Measurements from ENCODE around the gene MAPT.

MAPT gene

GRCh38 chr17:45863857-45864654, 30.3 kb upstream of the MAPT start:
- no peak for DNase-seq

- no peak for DNase-seq
These were observed 27.2 kb upstream of the MAPT start for GRCh38 chr17:45867171-45867570.

- no peak for DNase-seq
These were observed 26.7 kb upstream of the MAPT start for GRCh38 chr17:45867702-45868101.

- DNase-seq, result no peak
These were observed 26.1 kb upstream of the MAPT start for GRCh38 chr17:45868276-45868675.

GRCh38 chr17:45869676-45870341, 24.5 kb upstream of the MAPT start:
- no peak for DNase-seq

- DNase-seq, result no peak
These were observed 23.9 kb upstream of the MAPT start for GRCh38 chr17:45870342-45870974.

- no peak for DNase-seq
These were observed 22.6 kb upstream of the MAPT start for GRCh38 chr17:45871718-45872117.

GRCh38 chr17:45873728-45874127, 20.6 kb upstream of the MAPT start:
- no peak for DNase-seq

- DNase-seq, result no peak
These were observed 20.2 kb upstream of the MAPT start for GRCh38 chr17:45874151-45874550.

- DNase-seq, result no peak
These were observed 17.8 kb upstream of the MAPT start for GRCh38 chr17:45876539-45876938.

- DNase-seq, result no peak
These were observed 16.9 kb upstream of the MAPT start for GRCh38 chr17:45877467-45877866.

GRCh38 chr17:45883063-45883462, 11.3 kb upstream of the MAPT start:
- no peak for DNase-seq

GRCh38 chr17:45886852-45887251, 7.5 kb upstream of the MAPT start:
- DNase-seq, result no peak

GRCh38 chr17:45888392-45888791, 6.0 kb upstream of the MAPT start:
- DNase-seq, result no peak

- DNase-seq, result no peak
These were observed 4.8 kb upstream of the MAPT start for GRCh38 chr17:45889579-45889978.

- DNase-seq, result no peak
These were observed 681 bp upstream of the MAPT start for GRCh38 chr17:45893725-45894021.

- DNase-seq, result no peak
These were observed 1.1 kb downstream of the MAPT start for GRCh38 chr17:45895304-45895968.

GRCh38 chr17:45895969-45896785, 1.8 kb downstream of the MAPT start:
- DNase-seq, result no peak

- DNase-seq, result no peak
These were observed 2.7 kb downstream of the MAPT start for GRCh38 chr17:45896803-45897693.

GRCh38 chr17:45900136-45900535, 5.8 kb downstream of the MAPT start:
- no peak for DNase-seq

- no peak for DNase-seq
These were observed 6.5 kb downstream of the MAPT start for GRCh38 chr17:45900723-45901415.
